ENCODE results near the gene KIF19. TPM values are rescaled to one million over a fixed set of nuclear protein-coding genes. Genes with fewer than 3 reads are reported as not detected.

KIF19 gene
- total RNA-seq: not detected in 2 replicates

GRCh38 chr17:74325743-74326379 is at the start of gene KIF19:
Gene KIF19 (plus strand): TSS chr17:74326226. CDS start chr17:74326350, 124 bp downstream.

GRCh38 chr17:74361230-74362068 is 35.4 kb downstream of the KIF19 start, which contains the start of gene BTBD17:
Gene BTBD17 (minus strand): TSS chr17:74361868. CDS start chr17:74361819, 49 bp downstream.

GRCh38 chr17:74367206-74367605 is 41.2 kb downstream of the KIF19 start, which contains the start of gene GPR142:
Gene GPR142 (plus strand): TSS chr17:74367506. CDS start chr17:74369541, 2,035 bp downstream.

Other genes with a start within 250 kb of the KIF19 start
- 476 and 603 TPM in 2 replicates for gene RPL38, start 122.5 kb upstream of the KIF19 start, total RNA-seq
- gene TTYH2, start 112.7 kb upstream of the KIF19 start, total RNA-seq: 1.7 and 2.0 TPM in 2 replicates
- gene DNAI2, start 52.0 kb upstream of the KIF19 start, total RNA-seq: not detected in 2 replicates
- not detected in 2 replicates for gene BTBD17, start 35.6 kb downstream of the KIF19 start, total RNA-seq
- gene GPR142, start 41.3 kb downstream of the KIF19 start, total RNA-seq: not detected in 2 replicates
- gene GPRC5C, start 105.9 kb downstream of the KIF19 start, total RNA-seq: 3.5 and 9.1 TPM in 2 replicates
- not detected in 2 replicates for gene CD300A, start 140.4 kb downstream of the KIF19 start, total RNA-seq
- gene CD300LB, start 205.2 kb downstream of the KIF19 start, total RNA-seq: not detected in 2 replicates
- gene CD300C, start 219.9 kb downstream of the KIF19 start, total RNA-seq: not detected in 2 replicates
- gene CD300H, start 241.3 kb downstream of the KIF19 start, total RNA-seq: not detected in 2 replicates